SHP77 treated with DMSO at 0.1 percent for 48 hours (cell line): ENCODE measurements around the gene ITGA3.

ENCODE experiments used
- DNase-seq: peaks from one replicate; lab custom pipeline; 2025; lab: John Stamatoyannopoulos, UW

The ITGA3 gene

DNA sequence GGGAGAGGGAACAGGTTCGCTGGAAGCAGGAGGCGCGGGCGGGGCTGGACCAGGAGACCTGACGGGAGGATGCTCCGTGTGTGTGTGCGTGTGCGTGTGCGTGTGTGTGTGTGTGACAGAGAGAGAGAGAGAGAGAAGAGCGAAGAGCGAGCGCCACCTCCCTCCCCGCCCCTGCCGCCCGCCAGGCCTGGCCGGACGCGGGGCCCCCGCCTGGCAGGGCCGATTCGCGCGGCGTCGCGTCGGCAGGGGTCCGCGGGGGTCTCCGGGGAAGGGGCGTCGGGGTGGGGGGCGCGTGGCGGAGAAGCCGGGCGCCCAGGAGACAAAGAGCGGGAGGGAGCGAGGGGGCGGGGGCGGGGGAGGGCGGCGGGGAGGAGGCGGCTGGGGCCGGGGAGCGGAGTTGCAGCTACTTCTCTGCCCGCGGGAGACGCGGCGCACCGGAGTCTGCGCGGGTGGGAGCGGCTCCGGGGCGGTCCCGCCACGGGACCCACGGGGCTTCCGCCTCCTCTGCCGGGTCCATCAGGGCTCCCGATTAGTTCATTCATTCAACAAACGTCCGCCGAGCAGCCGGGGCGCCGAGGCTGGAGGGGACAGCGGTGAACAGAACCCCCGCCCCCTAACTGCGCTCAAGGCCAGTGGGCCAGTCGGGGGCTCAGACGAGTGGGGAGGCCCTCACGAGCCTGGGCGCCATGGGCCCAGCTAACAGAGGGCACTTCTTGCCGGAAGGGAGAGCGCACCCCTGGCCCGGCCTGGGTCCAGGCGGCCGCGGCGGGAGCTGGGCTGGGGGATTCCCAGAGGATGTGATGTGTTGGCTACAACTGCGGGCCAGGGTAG, 74.0 kb downstream of the ITGA3 start, which contains the start of gene SAMD14:
SAMD14 (minus strand) TSS at position 433 of the 831 bp plus-strand sequence. CDS start 5,201 bp downstream, outside the sequence.
- DNase-seq, result no peak

- DNase-seq, result no peak
These were observed 74.8 kb downstream of the ITGA3 start for GRCh38 chr17:50130559-50131305.

GRCh38 chr17:50132104-50132794, 76.3 kb downstream of the ITGA3 start:
- DNase-seq, result no peak

DNA sequence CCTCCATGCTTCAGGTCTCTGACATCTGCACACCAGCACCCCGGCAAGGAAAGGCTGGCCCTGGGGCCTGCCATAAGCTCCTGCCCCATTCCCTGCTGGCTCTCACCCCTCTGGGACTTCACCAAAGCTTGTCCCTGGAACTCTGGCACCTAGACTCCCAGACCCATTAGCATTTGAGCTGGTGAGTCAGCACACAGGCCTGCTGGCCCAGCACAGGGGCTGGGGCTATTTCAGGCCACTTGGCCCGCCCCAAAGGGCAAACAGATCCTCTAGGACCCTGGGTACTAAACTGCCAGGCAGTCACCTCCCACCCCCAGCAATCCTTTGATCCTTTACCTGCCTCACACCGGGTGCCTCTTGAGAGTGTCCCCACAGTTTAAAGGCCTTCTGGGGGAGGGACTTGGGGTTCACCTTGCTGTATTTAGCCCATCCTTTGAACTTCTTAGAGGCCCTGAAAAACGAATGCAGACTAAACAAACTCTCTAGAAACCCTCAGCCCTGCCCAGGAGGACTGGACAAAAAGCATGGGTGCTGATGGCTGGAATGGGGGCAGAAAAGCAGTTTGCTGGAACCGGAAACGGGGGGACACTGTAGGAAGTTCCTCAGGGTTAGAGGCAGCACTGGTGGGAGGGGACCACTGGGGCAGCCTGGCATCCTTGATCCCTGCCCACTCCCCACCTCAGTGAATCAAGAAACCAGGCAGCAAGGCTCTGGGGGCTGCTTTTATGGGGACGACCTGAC, 77.3 kb downstream of the ITGA3 start:
- DNase-seq, result no peak

GRCh38 chr17:50133769-50134099, 77.8 kb downstream of the ITGA3 start:
- DNase-seq, result no peak

DNA sequence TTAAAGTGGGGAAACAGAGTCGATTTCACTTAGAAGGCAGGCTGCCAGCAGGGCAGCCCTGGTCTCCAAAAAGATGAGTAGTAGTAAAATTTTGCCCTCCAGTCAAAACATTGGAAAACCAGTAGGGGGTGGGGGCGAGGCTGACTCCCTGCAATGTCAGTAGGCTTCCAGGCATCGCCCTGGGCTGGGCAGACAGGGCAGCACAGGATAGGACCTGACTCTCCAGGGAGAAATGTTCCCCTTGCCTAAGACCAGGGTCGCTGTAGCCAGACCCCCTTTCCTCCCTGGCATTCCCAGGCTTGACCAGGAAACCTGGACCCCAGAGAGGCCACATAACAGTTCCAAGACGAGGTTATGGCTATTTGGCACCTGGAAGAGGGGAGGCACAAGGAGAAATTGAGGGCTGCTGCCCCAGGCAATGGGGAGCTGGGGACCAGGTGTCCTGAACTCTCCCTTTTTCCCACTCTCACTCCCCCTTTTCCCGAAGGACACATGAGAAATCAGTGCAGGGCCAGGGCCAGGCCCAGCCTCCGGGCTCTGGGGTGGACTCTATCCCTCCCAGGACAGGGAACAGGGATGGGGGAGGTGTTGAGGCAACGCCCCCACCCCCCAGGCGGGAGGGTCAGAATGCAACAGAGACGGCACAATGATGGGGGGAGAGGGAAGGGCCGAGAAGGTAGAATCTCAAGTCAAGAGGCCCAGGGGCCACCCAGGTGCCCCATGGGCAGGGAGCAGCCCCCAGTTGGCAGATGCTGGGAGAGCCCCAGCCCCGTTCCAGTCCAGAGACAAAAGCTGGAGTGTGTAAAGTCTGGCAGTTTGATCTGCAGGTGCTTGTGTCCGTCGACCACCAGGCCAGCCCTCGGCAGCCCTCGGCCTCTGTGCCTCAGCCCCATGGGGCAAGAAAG, 78.5 kb downstream of the ITGA3 start:
- DNase-seq, result no peak

GRCh38 chr17:50135316-50136095, 79.6 kb downstream of the ITGA3 start:
- DNase-seq, result no peak

DNA sequence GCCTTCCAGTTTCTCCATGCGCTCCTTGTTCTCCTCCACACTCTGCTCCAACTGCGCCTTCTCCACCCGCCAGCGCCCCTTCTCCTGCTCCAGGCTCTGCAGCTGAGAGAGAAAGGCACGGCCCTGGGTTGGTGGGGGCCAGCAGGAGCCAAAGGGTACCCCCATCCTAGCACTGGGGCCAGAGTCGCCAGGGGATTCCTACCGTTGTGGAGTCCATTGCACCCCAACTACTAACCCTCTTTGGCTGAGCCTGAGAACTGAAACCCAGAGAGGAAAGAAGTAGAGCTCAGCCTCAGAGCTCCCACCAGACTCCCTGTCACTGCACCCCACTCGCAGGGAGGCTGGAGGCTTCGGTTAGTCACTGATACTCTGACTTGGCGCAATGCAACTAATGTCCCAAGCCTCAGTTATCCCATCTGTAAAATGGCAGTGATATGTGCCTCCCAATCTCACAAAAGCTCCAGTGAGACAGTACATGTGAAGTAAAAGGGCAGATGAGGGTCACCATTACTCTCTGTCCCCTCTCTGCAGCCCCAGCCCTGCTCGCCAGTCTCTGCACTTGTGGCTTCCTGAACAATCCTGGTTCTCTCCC, 80.3 kb downstream of the ITGA3 start:
- DNase-seq, result no peak

DNA sequence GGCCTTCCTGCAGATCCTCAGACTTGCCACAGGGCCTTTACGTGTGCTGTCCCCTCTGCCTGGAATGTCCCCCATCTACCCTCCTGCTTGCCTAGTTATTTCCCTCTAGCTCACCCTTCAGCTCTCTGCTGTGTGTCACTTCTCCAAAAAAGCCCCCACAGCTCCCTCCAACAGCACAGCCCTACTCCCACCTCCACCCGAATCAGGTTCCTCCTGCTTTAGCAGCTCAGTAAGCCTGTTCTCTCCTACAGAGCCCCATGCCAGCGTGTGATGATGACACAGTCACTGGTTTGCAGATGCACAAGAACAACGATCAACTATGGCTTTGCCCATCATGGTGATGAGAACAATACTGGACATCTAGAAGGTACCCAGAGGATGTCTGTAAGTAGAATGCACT, 81.1 kb downstream of the ITGA3 start:
- DNase-seq, result no peak

DNA sequence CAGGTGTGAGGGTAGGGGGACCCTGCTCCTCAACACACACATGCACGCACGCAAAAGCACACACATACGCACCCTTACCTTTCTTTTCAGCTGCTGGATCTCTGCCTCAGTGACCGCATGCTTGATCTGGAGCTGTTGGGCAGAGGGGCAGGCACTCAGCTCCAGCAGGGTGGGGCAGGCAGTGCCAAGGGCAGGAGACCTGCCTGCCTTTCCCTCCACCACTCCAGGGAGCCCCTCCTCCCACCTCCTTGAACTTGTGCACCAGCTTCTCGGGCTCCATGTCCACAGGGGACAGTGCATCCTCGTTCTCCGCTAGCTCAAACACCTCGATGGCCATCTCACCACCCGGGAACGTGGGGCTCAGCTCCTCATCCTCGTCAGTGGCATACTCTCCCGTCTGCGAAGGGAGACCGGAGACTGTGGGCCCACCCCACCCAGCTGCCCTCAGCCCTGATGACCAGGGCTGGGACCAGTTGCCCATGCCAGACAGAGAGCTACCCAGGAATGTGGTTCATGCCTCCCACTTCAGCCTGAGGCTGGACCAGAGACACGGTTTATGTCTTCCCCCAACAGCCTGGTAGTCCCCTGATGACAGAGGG, 83.4 kb downstream of the ITGA3 start:
- no peak for DNase-seq
